HepG2 (cell line): ENCODE data around the gene SLIT1. TPM values are rescaled to one million over a fixed set of nuclear protein-coding genes. Genes with fewer than 3 reads are reported as not detected.

Experiments used
- ATAC-seq: fragments of 200-7000 bp; cut with Tn5 transposase; 3 replicates; pipeline ENCODE4 v1.9.1; 2020; ENCODE audit warnings: mild to moderate bottlenecking, moderate library complexity
- BruUV-seq: library from RNA; stranded (reverse); fragments of 400-500 nt; replicated peaks from 2 replicates; lab custom pipeline; 2021; lab: Mats Ljungman, UMichigan
- CTCF ChIA-PET: fragments of 300-600 bp; formaldehyde crosslinking; extraction: SDS; loops from one replicate; lab custom pipeline; 2021; ENCODE audit warnings: low total read pairs, inconsistent platforms, low intra/inter-chr PET ratio; lab: Yijun Ruan, JAX
- POLR2A ChIA-PET: fragments of 350-600 bp; sonication (Branson Sonifier 250); formaldehyde crosslinking; loops from one replicate; lab custom pipeline; 2020; ENCODE audit warnings: antibody characterized with exemption, inconsistent platforms; lab: Yijun Ruan, JAX
- DNase-seq: peaks from one replicate; pipeline ENCODE4 v3.0.0-alpha.2; 2015; ENCODE audit warnings: low spot score
- FAIRE-seq: peaks from 3 replicates; lab custom pipeline; 2011; peaks lifted over from hg19 to GRCh38; lab: Jason Lieb, UNC
- H2AFZ ChIP-seq: one replicate; pipeline ENCODE4 v1.6.1; 2011; ENCODE audit warnings: low read length, inconsistent platforms
- H3K27ac ChIP-seq: fragments of 300-600 bp; 3 replicates; pipeline ENCODE4 v1.8.0; 2011; ENCODE audit warnings: mixed run types, mild to moderate bottlenecking, mixed read lengths, low read length, inconsistent platforms; ENCODE audit not compliant: insufficient read depth; ENCODE audit errors: extremely low read length
- H3K27me3 ChIP-seq, 2 experiments: fragments of 200-600 bp in 1 of 2; 2 replicates in 1 of 2; 3 replicates in 1 of 2; pipeline versions ENCODE4 v1.6.0 to v1.8.0; 2011; ENCODE audit warnings: low read length in 2 of 2, mild to moderate bottlenecking in 2 of 2, moderate library complexity in 2 of 2, inconsistent platforms in 1 of 2; ENCODE audit not compliant: insufficient read depth in 2 of 2, control insufficient read depth in 1 of 2
- H3K36me3 ChIP-seq, 2 experiments: fragments of 200-600 bp in 1 of 2; replicated peaks in 1 of 2; 2 replicates in 1 of 2; 3 replicates in 1 of 2; pipeline versions ENCODE4 v1.5.1 to v1.8.0; 2011; ENCODE audit warnings: low read length in 2 of 2, inconsistent platforms in 1 of 2; ENCODE audit not compliant: insufficient read depth in 2 of 2, control insufficient read depth in 1 of 2
- H3K4me1 ChIP-seq: 2 replicates; pipeline ENCODE4 v1.5.1; 2012; ENCODE audit warnings: low read length, inconsistent platforms; ENCODE audit not compliant: insufficient read depth
- H3K4me2 ChIP-seq: 2 replicates; pipeline ENCODE4 v1.6.0; 2011; ENCODE audit warnings: low read depth, low read length, inconsistent platforms
- H3K4me3 ChIP-seq, 3 experiments: fragments of 200-600 bp in 1 of 3; sonication (generic), shearing (Covaris generic) in 1 of 3; replicated peaks in 1 of 3; 2 replicates each; pipeline ENCODE4 v1.5.1; 2011 to 2016; ENCODE audit warnings: low read length in 3 of 3, inconsistent platforms in 2 of 3, low read depth in 2 of 3, mild to moderate bottlenecking in 2 of 3, control low read depth in 1 of 3, mixed read lengths in 1 of 3; ENCODE audit not compliant: insufficient read depth in 1 of 3
- H3K79me2 ChIP-seq: one replicate; pipeline ENCODE4 v1.6.1; 2011; ENCODE audit warnings: low read length, inconsistent platforms; ENCODE audit not compliant: insufficient read depth
- H3K9ac ChIP-seq: 2 replicates; pipeline ENCODE4 v1.6.0; 2011; ENCODE audit warnings: mild to moderate bottlenecking, low read depth, low read length, inconsistent platforms; ENCODE audit not compliant: insufficient read depth
- H3K9me3 ChIP-seq: 2 replicates; pipeline ENCODE4 v1.5.1; 2012; ENCODE audit warnings: mild to moderate bottlenecking, low read length
- H4K20me1 ChIP-seq: 2 replicates; pipeline ENCODE4 v1.6.0; 2011; ENCODE audit warnings: inconsistent platforms, mild to moderate bottlenecking, low read length, moderate library complexity; ENCODE audit not compliant: insufficient read depth
- AGO1 ChIP-seq: fragments of 200-400 bp; formaldehyde crosslinking; IDR thresholded peaks from 2 replicates; pipeline ENCODE4 v1.6.1; 2017; ENCODE audit warnings: mild to moderate bottlenecking, low read depth, low read length, moderate library complexity; ENCODE audit not compliant: poor library complexity, severe bottlenecking
- HNF4A ChIP-seq: sonication (generic); formaldehyde crosslinking; IDR thresholded peaks from 2 replicates; pipeline ENCODE4 v1.4.0; 2020; ENCODE audit warnings: missing genetic modification reagents
- HNRNPL ChIP-seq: fragments of 200-400 bp; formaldehyde crosslinking; IDR thresholded peaks from 2 replicates; pipeline ENCODE4 v1.6.1; 2017; ENCODE audit warnings: mild to moderate bottlenecking, low read depth, low read length
- MAZ ChIP-seq, 2 experiments: sonication (generic) in 1 of 2; formaldehyde crosslinking in 1 of 2; IDR thresholded peaks; 2 replicates each; pipeline versions ENCODE4 v1.5.0 to v1.6.1; 2012 to 2020; ENCODE audit warnings: low read depth in 2 of 2, mild to moderate bottlenecking in 2 of 2, borderline replicate concordance in 1 of 2, improper control_type of control experiment in 1 of 2, low read length in 1 of 2, missing genetic modification reagents in 1 of 2, moderate library complexity in 1 of 2
- MTF2 ChIP-seq: sonication (generic); formaldehyde crosslinking; IDR thresholded peaks from 2 replicates; pipeline ENCODE4 v1.5.0; 2020; ENCODE audit warnings: missing genetic modification reagents, borderline replicate concordance
- NR3C1 ChIP-seq: sonication (generic); formaldehyde crosslinking; IDR thresholded peaks from 2 replicates; pipeline ENCODE4 v1.4.0; 2020; ENCODE audit warnings: missing genetic modification reagents
- ZNF337 ChIP-seq: sonication (generic); formaldehyde crosslinking; IDR thresholded peaks from 2 replicates; pipeline ENCODE4 v1.5.1; 2020; ENCODE audit warnings: missing genetic modification reagents, low read depth, mild to moderate bottlenecking, borderline replicate concordance
- ZZZ3 ChIP-seq: sonication (generic); formaldehyde crosslinking; IDR thresholded peaks from 2 replicates; pipeline ENCODE4 v1.4.0; 2020; ENCODE audit warnings: missing genetic modification reagents, mild to moderate bottlenecking, borderline replicate concordance
- WGBS: methylation state at CpG from one replicate; pipeline ENCODE4 v1.1.6; 2017; ENCODE audit warnings: low lambda C conversion rate; 5-methylcytosine and 5-hydroxymethylcytosine counted together
- in situ Hi-C: cut with HindIII; loops from 2 replicates; pipeline ENCODE4 v1.10.0; 2017; ENCODE audit warnings: low pct_unique_long_range_greater_than_20kb; ENCODE audit not compliant: extremely low pct_ligation_motif_present
- intact Hi-C: fragments of 100-400 bp; cut with micrococcal nuclease; formaldehyde crosslinking; loops from one replicate; pipeline ENCODE4 v1.10.0; 2022; ENCODE audit not compliant: unreplicated experiment
- polyA plus RNA-seq, 8 experiments: library from polyadenylated mRNA; depleted of rRNA in 3 of 8; stranded (reverse) in 7 of 8; unstranded in 1 of 8; fragments of >200 nt; fragmentation: Illumina TruSeq in 4 of 8; extraction: Trizol in 4 of 8; gene quantifications; 2 replicates each; pipeline versions ENCODE4 v1.2.1 to v1.2.3, GENCODE V29; 2011 to 2016; ENCODE audit warnings: low read depth in 4 of 8, missing spikeins in 1 of 8, mixed read lengths in 1 of 8; ENCODE audit not compliant: insufficient read depth in 1 of 8
- total RNA-seq, 5 experiments: library from RNA; depleted of rRNA; stranded (reverse); fragments of >200 nt; fragmentation: Illumina TruSeq; extraction: Trizol; gene quantifications; 2 replicates each; pipeline ENCODE4 v1.2.3, GENCODE V29; 2016; ENCODE audit warnings: low read depth in 1 of 5
- TF ChIP-seq, protein P1 (sequence below): fragments of 450-650 bp; IDR thresholded peaks from 2 replicates; pipeline ENCODE4 v1.6.1; 2016
- TF ChIP-seq, protein P2 (sequence below): sonication (generic); formaldehyde crosslinking; IDR thresholded peaks from 2 replicates; pipeline ENCODE4 v1.4.0; 2020; ENCODE audit warnings: missing genetic modification reagents
- TF ChIP-seq, protein P3 (sequence below): IDR thresholded peaks from 2 replicates; pipeline ENCODE4 v1.6.1; 2016; ENCODE audit warnings: missing biosample characterization, missing genetic modification reagents, low read depth

The SLIT1 gene
- total and polyA plus RNA-seq, 2 of the 13 experiments (the other 11 are each of a cell fraction or from before 2014, with no cell fraction given), result 0.09 to 0.33 TPM

DNA sequence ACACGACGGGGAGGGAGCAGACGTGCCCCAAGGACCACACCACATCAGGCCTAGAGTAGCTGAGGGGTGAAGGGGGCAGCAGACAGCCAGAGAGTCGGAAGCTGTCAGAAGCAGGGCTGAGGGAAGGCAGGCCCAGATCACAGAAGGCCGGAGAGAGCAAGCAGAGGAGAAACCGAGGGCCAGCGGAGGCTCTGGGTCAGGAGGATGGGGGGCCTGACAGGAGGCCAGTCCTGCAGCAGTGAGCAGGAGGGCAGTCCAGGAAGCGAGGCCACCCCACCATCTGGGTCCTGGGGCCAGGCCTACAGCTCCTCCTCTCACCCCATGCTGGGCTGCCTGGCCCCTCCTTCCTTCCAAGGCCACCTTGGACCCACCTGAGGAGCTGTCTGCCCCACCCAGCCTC, 20.3 kb downstream of the SLIT1 start:
- Histone ChIP-seq H3K9me3 (no peaks in the 10 kb centered on the region), H2AFZ (no peak overlapping the region), H4K20me1 (no peaks in the 10 kb centered on the region), H3K9ac (no peak overlapping the region), H3K27me3 (peaks cover 6 to 56% of the 10 kb centered on the region in 2 experiments; a peak in 4 of 5 replicates), H3K36me3 (no peaks in the 10 kb centered on the region), H3K27ac (no peak overlapping the region)
- DNase-seq (no peak), ATAC-seq (no peak)
- in situ Hi-C loops (no loop called here), intact Hi-C loops (no loop called here)
- POLR2A ChIA-PET, result interaction anchor here (1.6 kb wide), 2 partner anchors 8 to 25 kb away, joined by 4 to 5 read pairs; no protein-coding TSS in a partner anchor
- TF ChIP-seq MTF2 (CRISPR knock-in tag) (no peak), MAZ (IDR thresholded peaks at IDR 0.05; ENCODE audit: borderline replicate concordance, low read depth, low read length) (no peak), MAZ (CRISPR knock-in tag; IDR thresholded peaks at IDR 0.05; ENCODE audit: low read depth) (0 out of 2 replicates have a peak, but pooled peaks have one; percentile 33)
- TF ChIP-seq, all 625 proteins: peak for 1
- Histone ChIP-seq H3K4me1 (peaks cover 53% of the 10 kb centered on the region; the same call in 1 of the 2 replicates), H3K4me3 (no peak overlapping the region), H3K79me2 (no peaks in the 10 kb centered on the region), H3K4me2 (no peak overlapping the region)
- no peak for FAIRE-seq
- 43% methylated on average over 7 of the region's 8 CpGs for WGBS
- no TSS peak for BruUV-seq
- CTCF ChIA-PET, result no interaction called here

DNA sequence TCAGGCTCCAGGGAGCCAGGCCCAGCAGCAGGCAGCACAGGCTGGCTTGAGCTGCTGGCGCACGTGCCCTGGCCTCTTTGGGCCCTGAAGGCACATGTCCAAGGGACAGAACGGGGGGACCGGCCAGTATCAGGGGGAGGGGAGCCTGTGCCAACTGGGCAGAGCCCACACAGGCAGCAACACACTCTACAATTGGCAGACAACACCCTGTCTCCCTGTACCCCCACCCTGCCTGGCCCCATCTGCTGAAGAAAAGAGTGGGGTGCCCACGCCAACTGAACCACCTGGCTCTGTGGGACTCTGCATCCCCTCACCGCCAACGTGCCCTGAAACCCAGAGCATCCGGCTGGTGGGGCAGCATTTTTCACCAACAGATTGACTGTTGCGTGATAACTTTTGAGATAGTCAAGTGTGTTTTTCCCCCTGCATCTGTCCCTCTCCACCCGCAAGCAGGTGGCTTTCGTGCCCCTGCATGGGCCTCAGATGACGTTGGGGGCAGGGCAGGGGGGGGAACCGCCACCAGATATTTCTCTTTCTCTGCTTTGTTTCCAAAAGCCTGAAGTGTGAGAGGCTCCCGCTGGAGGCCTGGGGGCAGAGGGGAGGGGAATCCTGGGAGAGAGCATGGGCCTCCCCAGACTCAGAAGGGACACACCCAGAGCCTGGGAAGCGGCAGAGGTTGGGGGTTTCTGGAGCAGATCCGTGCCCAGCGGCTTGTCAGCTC, 21.8 kb downstream of the SLIT1 start:
- H3K9ac ChIP-seq, result no peak overlapping the region
- H3K4me1 ChIP-seq, result peaks cover 50% of the 10 kb centered on the region
- H3K9me3 ChIP-seq, result no peaks in the 10 kb centered on the region
- in situ Hi-C loops (no loop called here), intact Hi-C loops (no loop called here)
- no peak overlapping the region for H3K4me3 ChIP-seq
- H2AFZ ChIP-seq, result no peak overlapping the region
- FAIRE-seq (no peak), DNase-seq (no peak), ATAC-seq (no peak)
- POLR2A ChIA-PET, result no interaction called here
- 50% methylated on average over 12 of the region's 17 CpGs for WGBS
- H3K4me2 ChIP-seq, result 0 out of 2 replicates have a peak overlapping the region, but pooled peaks have one; percentile 3
- no peaks in the 10 kb centered on the region for H3K79me2 ChIP-seq
- no TSS peak for BruUV-seq
- peaks cover 6 to 40% of the 10 kb centered on the region in 2 experiments; a peak in 4 of 5 replicates for H3K27me3 ChIP-seq
- no peak overlapping the region for H3K27ac ChIP-seq
- CTCF ChIA-PET, result no interaction called here
- no peaks in the 10 kb centered on the region for H4K20me1 ChIP-seq
- no peaks in the 10 kb centered on the region for H3K36me3 ChIP-seq
- TF ChIP-seq ZNF337 (CRISPR knock-in tag) (no peak), HNF4A (CRISPR knock-in tag) (no peak), NR3C1 (CRISPR knock-in tag) (no peak), AGO1 (no peak), ZZZ3 (CRISPR knock-in tag) (no peak), HNRNPL (0 out of 2 replicates have a peak, but pooled peaks have one; percentile 37)
- TF ChIP-seq, protein P1, sequence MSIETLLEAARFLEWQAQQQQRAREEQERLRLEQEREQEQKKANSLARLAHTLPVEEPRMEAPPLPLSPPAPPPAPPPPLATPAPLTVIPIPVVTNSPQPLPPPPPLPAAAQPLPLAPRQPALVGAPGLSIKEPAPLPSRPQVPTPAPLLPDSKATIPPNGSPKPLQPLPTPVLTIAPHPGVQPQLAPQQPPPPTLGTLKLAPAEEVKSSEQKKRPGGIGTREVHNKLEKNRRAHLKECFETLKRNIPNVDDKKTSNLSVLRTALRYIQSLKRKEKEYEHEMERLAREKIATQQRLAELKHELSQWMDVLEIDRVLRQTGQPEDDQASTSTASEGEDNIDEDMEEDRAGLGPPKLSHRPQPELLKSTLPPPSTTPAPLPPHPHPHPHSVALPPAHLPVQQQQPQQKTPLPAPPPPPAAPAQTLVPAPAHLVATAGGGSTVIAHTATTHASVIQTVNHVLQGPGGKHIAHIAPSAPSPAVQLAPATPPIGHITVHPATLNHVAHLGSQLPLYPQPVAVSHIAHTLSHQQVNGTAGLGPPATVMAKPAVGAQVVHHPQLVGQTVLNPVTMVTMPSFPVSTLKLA, result peak; percentile 87
- TF ChIP-seq, protein P2, sequence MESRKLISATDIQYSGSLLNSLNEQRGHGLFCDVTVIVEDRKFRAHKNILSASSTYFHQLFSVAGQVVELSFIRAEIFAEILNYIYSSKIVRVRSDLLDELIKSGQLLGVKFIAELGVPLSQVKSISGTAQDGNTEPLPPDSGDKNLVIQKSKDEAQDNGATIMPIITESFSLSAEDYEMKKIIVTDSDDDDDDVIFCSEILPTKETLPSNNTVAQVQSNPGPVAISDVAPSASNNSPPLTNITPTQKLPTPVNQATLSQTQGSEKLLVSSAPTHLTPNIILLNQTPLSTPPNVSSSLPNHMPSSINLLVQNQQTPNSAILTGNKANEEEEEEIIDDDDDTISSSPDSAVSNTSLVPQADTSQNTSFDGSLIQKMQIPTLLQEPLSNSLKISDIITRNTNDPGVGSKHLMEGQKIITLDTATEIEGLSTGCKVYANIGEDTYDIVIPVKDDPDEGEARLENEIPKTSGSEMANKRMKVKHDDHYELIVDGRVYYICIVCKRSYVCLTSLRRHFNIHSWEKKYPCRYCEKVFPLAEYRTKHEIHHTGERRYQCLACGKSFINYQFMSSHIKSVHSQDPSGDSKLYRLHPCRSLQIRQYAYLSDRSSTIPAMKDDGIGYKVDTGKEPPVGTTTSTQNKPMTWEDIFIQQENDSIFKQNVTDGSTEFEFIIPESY (CRISPR knock-in tag), result peak; percentile 27; the same call in 1 of the 2 replicates
- TF ChIP-seq, protein P3, sequence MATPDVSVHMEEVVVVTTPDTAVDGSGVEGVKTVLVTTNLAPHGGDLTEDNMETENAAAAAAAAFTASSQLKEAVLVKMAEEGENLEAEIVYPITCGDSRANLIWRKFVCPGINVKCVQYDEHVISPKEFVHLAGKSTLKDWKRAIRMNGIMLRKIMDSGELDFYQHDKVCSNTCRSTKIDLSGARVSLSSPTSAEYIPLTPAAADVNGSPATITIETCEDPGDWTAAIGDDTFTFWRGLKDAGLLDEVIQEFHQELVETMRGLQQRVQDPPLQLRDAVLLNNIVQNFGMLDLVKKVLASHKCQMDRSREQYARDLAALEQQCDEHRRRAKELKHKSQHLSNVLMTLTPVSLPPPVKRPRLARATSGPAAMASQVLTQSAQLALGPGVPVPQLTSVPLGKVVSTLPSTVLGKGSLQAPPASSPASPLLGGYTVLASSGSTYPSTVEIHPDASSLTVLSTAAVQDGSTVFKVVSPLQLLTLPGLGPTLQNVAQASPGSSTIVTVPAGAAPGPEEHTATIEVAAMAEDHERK (CRISPR knock-in tag), result no peak
